Measurements from ENCODE around the gene BIVM.

DNA sequence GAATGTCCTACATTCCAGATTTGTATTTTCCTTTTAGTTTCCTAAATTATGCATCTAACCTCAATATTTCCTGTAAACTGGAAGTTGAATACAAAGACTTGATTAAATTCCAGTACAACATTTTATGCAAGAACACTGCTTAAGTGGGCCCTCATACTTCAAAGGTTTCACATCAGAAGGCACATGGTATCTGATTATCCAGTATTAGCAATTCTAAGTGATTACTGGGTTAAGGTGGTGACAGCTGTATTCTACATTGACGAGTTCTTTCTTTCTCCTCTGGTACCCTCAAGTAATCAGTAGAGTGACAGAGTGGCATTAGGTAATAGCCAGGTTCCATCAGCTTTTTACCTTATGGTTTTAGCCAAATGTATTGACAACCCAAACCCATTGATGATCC lies 18.3 kb downstream of the BIVM start:
- TF ChIP-seq CTCF (conservative IDR thresholded peaks at IDR 0.05) (no peak), ZFX (IDR thresholded peaks at IDR 0.05) (no peak)
